Measurements from ENCODE around the gene SDK1.

DNA sequence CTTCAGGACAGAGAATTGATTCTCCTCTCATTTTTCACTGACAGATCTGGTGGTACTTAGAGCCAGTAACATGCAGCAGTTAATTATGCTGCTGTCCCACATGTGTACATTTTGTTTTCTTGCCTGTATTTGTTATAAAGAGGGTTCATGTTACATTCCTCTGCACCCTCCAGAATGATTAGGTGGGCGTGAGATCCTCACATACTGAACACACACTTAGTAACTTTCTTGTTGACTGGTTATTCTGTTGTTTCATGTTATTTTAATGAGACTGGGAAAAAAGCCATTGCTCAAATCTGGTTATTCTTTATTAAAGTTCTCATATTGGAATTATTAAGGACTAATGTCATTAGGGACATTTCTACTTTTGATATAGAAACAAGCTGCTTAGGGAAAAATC lies 409.1 kb downstream of the SDK1 start:
- TF ChIP-seq, protein P1, sequence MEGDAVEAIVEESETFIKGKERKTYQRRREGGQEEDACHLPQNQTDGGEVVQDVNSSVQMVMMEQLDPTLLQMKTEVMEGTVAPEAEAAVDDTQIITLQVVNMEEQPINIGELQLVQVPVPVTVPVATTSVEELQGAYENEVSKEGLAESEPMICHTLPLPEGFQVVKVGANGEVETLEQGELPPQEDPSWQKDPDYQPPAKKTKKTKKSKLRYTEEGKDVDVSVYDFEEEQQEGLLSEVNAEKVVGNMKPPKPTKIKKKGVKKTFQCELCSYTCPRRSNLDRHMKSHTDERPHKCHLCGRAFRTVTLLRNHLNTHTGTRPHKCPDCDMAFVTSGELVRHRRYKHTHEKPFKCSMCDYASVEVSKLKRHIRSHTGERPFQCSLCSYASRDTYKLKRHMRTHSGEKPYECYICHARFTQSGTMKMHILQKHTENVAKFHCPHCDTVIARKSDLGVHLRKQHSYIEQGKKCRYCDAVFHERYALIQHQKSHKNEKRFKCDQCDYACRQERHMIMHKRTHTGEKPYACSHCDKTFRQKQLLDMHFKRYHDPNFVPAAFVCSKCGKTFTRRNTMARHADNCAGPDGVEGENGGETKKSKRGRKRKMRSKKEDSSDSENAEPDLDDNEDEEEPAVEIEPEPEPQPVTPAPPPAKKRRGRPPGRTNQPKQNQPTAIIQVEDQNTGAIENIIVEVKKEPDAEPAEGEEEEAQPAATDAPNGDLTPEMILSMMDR (IDR thresholded peaks at IDR 0.05) = no peak
- no peak for TF ChIP-seq POLR2A (IDR thresholded peaks at IDR 0.05)
